Measurements from ENCODE around the gene MTMR6. TPM values are rescaled to one million over a fixed set of nuclear protein-coding genes. Genes with fewer than 3 reads are reported as not detected.

MTMR6 gene
- polyA plus RNA-seq, 1 donor from 2014 or later = 45.4 TPM

- Histone ChIP-seq H3K4me2 (ENCODE audit: low read length) (no peak overlapping the region), H3K27ac (ENCODE audit: low read length) (no peak overlapping the region)
Measured at GRCh38 chr13:25248071-25248470, 39.2 kb downstream of the MTMR6 start.

GRCh38 chr13:25247360-25247759 lies 39.9 kb downstream of the MTMR6 start:
- Histone ChIP-seq H3K4me2 (ENCODE audit: low read length) (no peak overlapping the region), H3K9me3 (ENCODE audit: low read length) (no peaks in the 10 kb centered on the region), H3K4me3 (ENCODE audit: low read length) (no peak overlapping the region), H4K20me1 (ENCODE audit: insufficient read depth) (no peaks in the 10 kb centered on the region), H3K9ac (ENCODE audit: low read length) (no peak overlapping the region), H3K36me3 (ENCODE audit: insufficient read depth, low read length) (peaks cover 5% of the 10 kb centered on the region), H3K27me3 (ENCODE audit: insufficient read depth, low read depth, low read length) (no peaks in the 10 kb centered on the region), H3K79me2 (replicated peaks; ENCODE audit: insufficient read depth, low read length) (no peaks in the 10 kb centered on the region), H3F3A (ENCODE audit: insufficient read depth, low read length, poor library complexity, severe bottlenecking) (no peaks in the 10 kb centered on the region), H2AFZ (ENCODE audit: low read depth, low read length) (no peak overlapping the region), H3K9me2 (ENCODE audit: insufficient read depth, low read length) (no peaks in the 10 kb centered on the region), H3K27ac (ENCODE audit: low read length) (no peak overlapping the region)
- TF ChIP-seq POLR2AphosphoS5 (IDR thresholded peaks at IDR 0.05) = no peak
- no peak for TF ChIP-seq TAF1 (IDR thresholded peaks at IDR 0.05; ENCODE audit: low read depth)
- no peak for TF ChIP-seq SMC3 (conservative IDR thresholded peaks at IDR 0.05; ENCODE audit: poor library complexity)
- TF ChIP-seq MXI1 (conservative IDR thresholded peaks at IDR 0.05; ENCODE audit: poor library complexity, severe bottlenecking) = no peak
- TF ChIP-seq RAD21 (conservative IDR thresholded peaks at IDR 0.05) = no peak
- no peak for TF ChIP-seq REST (IDR thresholded peaks at IDR 0.05; ENCODE audit: borderline replicate concordance)
- TF ChIP-seq, protein P1, sequence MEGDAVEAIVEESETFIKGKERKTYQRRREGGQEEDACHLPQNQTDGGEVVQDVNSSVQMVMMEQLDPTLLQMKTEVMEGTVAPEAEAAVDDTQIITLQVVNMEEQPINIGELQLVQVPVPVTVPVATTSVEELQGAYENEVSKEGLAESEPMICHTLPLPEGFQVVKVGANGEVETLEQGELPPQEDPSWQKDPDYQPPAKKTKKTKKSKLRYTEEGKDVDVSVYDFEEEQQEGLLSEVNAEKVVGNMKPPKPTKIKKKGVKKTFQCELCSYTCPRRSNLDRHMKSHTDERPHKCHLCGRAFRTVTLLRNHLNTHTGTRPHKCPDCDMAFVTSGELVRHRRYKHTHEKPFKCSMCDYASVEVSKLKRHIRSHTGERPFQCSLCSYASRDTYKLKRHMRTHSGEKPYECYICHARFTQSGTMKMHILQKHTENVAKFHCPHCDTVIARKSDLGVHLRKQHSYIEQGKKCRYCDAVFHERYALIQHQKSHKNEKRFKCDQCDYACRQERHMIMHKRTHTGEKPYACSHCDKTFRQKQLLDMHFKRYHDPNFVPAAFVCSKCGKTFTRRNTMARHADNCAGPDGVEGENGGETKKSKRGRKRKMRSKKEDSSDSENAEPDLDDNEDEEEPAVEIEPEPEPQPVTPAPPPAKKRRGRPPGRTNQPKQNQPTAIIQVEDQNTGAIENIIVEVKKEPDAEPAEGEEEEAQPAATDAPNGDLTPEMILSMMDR (IDR thresholded peaks at IDR 0.05; ENCODE audit: poor library complexity, severe bottlenecking) = no peak
- no peak for TF ChIP-seq EZH2 (IDR thresholded peaks at IDR 0.05; ENCODE audit: borderline replicate concordance, insufficient read depth, low read length, poor library complexity, severe bottlenecking)

More at GRCh38 chr13:25248071-25248470, 39.2 kb downstream of the MTMR6 start:
- TF ChIP-seq POLR2AphosphoS5 (IDR thresholded peaks at IDR 0.05) = no peak
- TF ChIP-seq TAF1 (IDR thresholded peaks at IDR 0.05; ENCODE audit: low read depth) = no peak
- no peak for TF ChIP-seq RAD21 (conservative IDR thresholded peaks at IDR 0.05)
- TF ChIP-seq SMC3 (conservative IDR thresholded peaks at IDR 0.05; ENCODE audit: poor library complexity) = no peak
- TF ChIP-seq REST (IDR thresholded peaks at IDR 0.05; ENCODE audit: borderline replicate concordance) = no peak
- TF ChIP-seq, protein P1 (IDR thresholded peaks at IDR 0.05; ENCODE audit: poor library complexity, severe bottlenecking) = no peak
- no peak for TF ChIP-seq MXI1 (conservative IDR thresholded peaks at IDR 0.05; ENCODE audit: poor library complexity, severe bottlenecking)
- no peak for TF ChIP-seq EP300 (conservative IDR thresholded peaks at IDR 0.05; ENCODE audit: poor library complexity, severe bottlenecking)
- TF ChIP-seq EZH2 (IDR thresholded peaks at IDR 0.05; ENCODE audit: borderline replicate concordance, insufficient read depth, low read length, poor library complexity, severe bottlenecking) = no peak
- Histone ChIP-seq H3K27me3 (ENCODE audit: insufficient read depth, low read depth, low read length) (no peaks in the 10 kb centered on the region), H3K9me3 (ENCODE audit: low read length) (no peaks in the 10 kb centered on the region), H3F3A (ENCODE audit: insufficient read depth, low read length, poor library complexity, severe bottlenecking) (no peaks in the 10 kb centered on the region), H3K9ac (ENCODE audit: low read length) (no peak overlapping the region), H3K4me3 (ENCODE audit: low read length) (no peak overlapping the region), H4K20me1 (ENCODE audit: insufficient read depth) (no peaks in the 10 kb centered on the region), H3K36me3 (ENCODE audit: insufficient read depth, low read length) (peaks cover 5% of the 10 kb centered on the region), H3K9me2 (ENCODE audit: insufficient read depth, low read length) (no peaks in the 10 kb centered on the region), H3K79me2 (replicated peaks; ENCODE audit: insufficient read depth, low read length) (no peaks in the 10 kb centered on the region), H2AFZ (ENCODE audit: low read depth, low read length) (no peak overlapping the region)
